Astrocyte of the spinal cord (primary cell): ENCODE results near the gene HCST.

Experiments
- DNase-seq: peaks from one replicate; pipeline ENCODE4 v3.0.0; 2011; ENCODE audit warnings: low read depth, low spot score
- H3K4me3 ChIP-seq: 2 replicates; pipeline ENCODE4 v1.5.1; 2011; ENCODE audit warnings: low read depth, mild to moderate bottlenecking, low read length, moderate library complexity
- CTCF ChIP-seq: IDR thresholded peaks from 2 replicates; pipeline ENCODE4 v1.5.1; 2012; ENCODE audit warnings: low read depth, mild to moderate bottlenecking, low read length, inconsistent platforms
- in situ Hi-C: cut with HindIII; loops from 2 replicates; pipeline ENCODE4 v1.10.0; 2017; ENCODE audit warnings: low sequenced_read_pairs

HCST gene

GRCh38 chr19:35940839-35941238 lies 38.5 kb downstream of the HCST start:
- TF ChIP-seq CTCF, result no peak
- in situ Hi-C loops, result no loop called here
- no peak for DNase-seq
- H3K4me3 ChIP-seq, result no peak overlapping the region

GRCh38 chr19:35942235-35942634 lies 39.9 kb downstream of the HCST start:
- no peak overlapping the region for H3K4me3 ChIP-seq
- DNase-seq, result no peak
- in situ Hi-C loops, result no loop called here
- no peak for TF ChIP-seq CTCF

GRCh38 chr19:35943321-35944301 lies 41.3 kb downstream of the HCST start:
- DNase-seq, result no peak
- in situ Hi-C loops, result no loop called here
- H3K4me3 ChIP-seq, result no peak overlapping the region
- no peak for TF ChIP-seq CTCF

GRCh38 chr19:35944556-35944955 lies 42.2 kb downstream of the HCST start:
- in situ Hi-C loops, result no loop called here
- DNase-seq, result no peak
- no peak for TF ChIP-seq CTCF
- no peak overlapping the region for H3K4me3 ChIP-seq

DNA sequence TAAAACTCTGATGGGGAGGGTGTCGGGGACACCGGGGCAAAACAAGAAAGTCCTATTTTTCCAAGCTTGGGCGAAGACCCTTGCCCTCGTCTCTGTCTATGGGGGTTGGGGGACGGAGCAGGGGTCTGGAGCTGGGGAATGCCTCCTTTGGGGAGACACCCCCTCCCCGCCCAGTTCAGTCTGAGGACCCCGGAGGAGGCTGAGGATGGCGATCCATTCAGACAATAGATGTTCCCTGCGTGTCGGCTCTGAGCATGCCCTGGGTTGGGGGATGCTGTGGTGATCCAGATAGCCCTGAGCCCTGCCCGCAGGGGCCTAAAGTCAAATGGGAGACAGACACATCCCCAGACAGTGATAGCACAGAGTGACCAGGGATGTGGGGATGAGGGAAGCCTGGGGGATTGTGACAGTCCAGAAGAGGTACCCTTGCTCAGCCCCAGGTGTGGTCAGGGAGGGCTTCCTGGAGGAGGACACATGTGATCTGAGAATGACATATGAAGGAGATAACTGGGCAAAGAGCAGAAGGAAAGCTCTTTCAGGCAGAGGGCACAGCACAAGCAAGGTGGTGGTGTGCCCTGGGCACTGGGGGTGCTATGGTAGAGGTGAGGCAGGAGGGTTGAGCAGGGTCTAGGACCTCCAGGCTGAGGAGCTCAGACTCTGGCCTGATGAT lies 42.9 kb downstream of the HCST start:
- no peak overlapping the region for H3K4me3 ChIP-seq
- no peak for TF ChIP-seq CTCF
- in situ Hi-C loops, result no loop called here
- DNase-seq, result no peak

DNA sequence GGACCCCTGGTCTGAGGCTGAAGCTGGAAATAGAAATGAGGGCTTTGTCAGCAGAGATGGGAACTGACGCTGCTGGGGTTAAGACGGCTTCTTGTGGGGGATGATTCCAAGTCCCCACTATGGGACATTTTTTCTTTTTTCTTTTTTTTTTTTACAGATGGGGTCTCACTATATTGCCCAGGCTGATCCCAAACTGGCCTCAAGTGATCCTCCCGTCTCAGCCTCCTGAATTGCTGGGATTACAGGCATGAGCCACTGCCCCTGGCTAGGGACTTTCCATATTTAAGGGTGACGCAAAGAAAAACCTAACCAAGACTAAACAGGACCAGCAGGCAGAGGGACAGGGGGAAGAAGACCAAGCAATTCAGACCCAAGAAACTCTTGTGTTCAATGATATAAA lies 43.9 kb downstream of the HCST start:
- no peak for DNase-seq
- in situ Hi-C loops, result no loop called here
- no peak overlapping the region for H3K4me3 ChIP-seq
- TF ChIP-seq CTCF, result no peak
